ENCODE data around the gene SMCO4.

GRCh38 chr11:93476796-93477195 is 66.4 kb downstream of the SMCO4 start:
- TF ChIP-seq CTCF (IDR thresholded peaks at IDR 0.05) (no peak), EZH2 (IDR thresholded peaks at IDR 0.05; ENCODE audit: borderline replicate concordance, insufficient read depth, low read depth, low read length, poor library complexity, severe bottlenecking) (no peak)
